NT2/D1 (cell line): ENCODE results near the gene FGF2.

Experiments used
- SUZ12 ChIP-seq: IDR thresholded peaks from 2 replicates; pipeline ENCODE4 v1.6.1; 2011; ENCODE audit not compliant: insufficient read length, insufficient read depth; ENCODE audit errors: extremely low read depth
- YY1 ChIP-seq: IDR thresholded peaks from 2 replicates; pipeline ENCODE4 v1.6.1; 2011; ENCODE audit not compliant: insufficient read length, insufficient read depth

GRCh38 chr4:122851568-122851967 lies 24.9 kb downstream of the FGF2 start:
- TF ChIP-seq SUZ12, result no peak
- TF ChIP-seq YY1, result no peak
